Measurements from ENCODE around the gene ZBTB4. TPM values are rescaled to one million over a fixed set of nuclear protein-coding genes. Genes with fewer than 3 reads are reported as not detected.

ZBTB4 gene
- total and polyA plus RNA-seq, 9 of the 15 experiments (the other 6 are each of a cell fraction or from before 2014, with no cell fraction given) = 0.92 to 6.9 (median 3.3) TPM

- Histone ChIP-seq H3K36me3 (ENCODE audit: control insufficient read depth, insufficient read depth, low read length) (peaks cover 35% of the 10 kb centered on the region; the same call in 1 of the 3 replicates), H3K9ac (ENCODE audit: insufficient read depth in 1 of 2, low read depth in 2 of 2, low read length in 2 of 2) (peak overlapping the region in 1 of 2 experiments; percentile 64; a peak in 2 of 4 replicates), H4K20me1 (replicated peaks; ENCODE audit: control insufficient read depth, insufficient read depth, low read length) (no peaks in the 10 kb centered on the region), H3K27me3 (ENCODE audit: control insufficient read depth in 2 of 2, insufficient read depth in 2 of 2, low read length in 2 of 2) (no peaks in the 10 kb centered on the region), H3K9me3 (replicated peaks; ENCODE audit: control insufficient read depth, insufficient read depth, low read depth, low read length) (no peaks in the 10 kb centered on the region), H3K9me1 (ENCODE audit: control insufficient read depth, insufficient read depth, low read length) (no peaks in the 10 kb centered on the region), H2AFZ (ENCODE audit: low read depth, low read length) (no peak overlapping the region), H3K27ac (ENCODE audit: extremely low read depth, low read depth, low read length) (peak overlapping the region; percentile 70), H3K79me2 (ENCODE audit: control insufficient read depth, insufficient read depth, low read length) (peaks cover 19% of the 10 kb centered on the region), H3K4me3 (no peak overlapping the region), H3K4me2 (ENCODE audit: insufficient read depth, low read length) (no peak overlapping the region), H3K4me1 (replicated peaks in 1 of 2; ENCODE audit: control insufficient read depth in 2 of 2, insufficient read depth in 2 of 2, low read length in 2 of 2) (peaks cover 8 to 29% of the 10 kb centered on the region in 2 experiments)
- in situ Hi-C loops (cut with MboI) = no loop called here
- ATAC-seq = peak; percentile 74
- ChIA-PET CTCF (ENCODE audit: low intra/inter-chr PET ratio) (no interaction called here), POLR2A (interaction anchor here (0.5 to 2.0 kb wide), 8 partner anchors 10 to 394 kb away, joined by 3 to 6 read pairs (median 4); partner anchors contain the start of gene SLC35G6)
- BruUV-seq (replicated peaks) = no TSS peak
- FAIRE-seq = peak; percentile 97
- DNase-seq (ENCODE audit: extremely low read depth in 1 of 4, low spot score in 3 of 4) = peak in 3 of 4 experiments; percentile 27 to 87 (median 41)
- 0% methylated on average over 1 of the region's 16 CpGs for WGBS (ENCODE audit: insufficient coverage, low coverage, missing lambda C conversion rate)
- intact Hi-C loops (cut with micrococcal nuclease) = no loop called here
- TF ChIP-seq PTTG1 (tag; IDR thresholded peaks at IDR 0.05; ENCODE audit: low read depth) (no peak), CTBP1 (IDR thresholded peaks at IDR 0.05; ENCODE audit: borderline replicate concordance) (peak; percentile 73), ZNF212 (CRISPR knock-in tag; IDR thresholded peaks at IDR 0.05) (no peak), ARID2 (IDR thresholded peaks at IDR 0.05) (no peak), ZNF695 (CRISPR knock-in tag; IDR thresholded peaks at IDR 0.05) (no peak), CBX2 (IDR thresholded peaks at IDR 0.05; ENCODE audit: insufficient read depth, low read length, poor library complexity, severe bottlenecking) (no peak), FOXA3 (CRISPR knock-in tag; conservative IDR thresholded peaks at IDR 0.05 in 1 of 2, IDR thresholded peaks at IDR 0.05 in 1 of 2) (no peak), ZNF174 (CRISPR knock-in tag; IDR thresholded peaks at IDR 0.05) (no peak), DPF2 (IDR thresholded peaks at IDR 0.05) (no peak), ZNF644 (tag; IDR thresholded peaks at IDR 0.05; ENCODE audit: low read depth) (no peak), NR3C1 (CRISPR knock-in tag; IDR thresholded peaks at IDR 0.05) (no peak), TFE3 (CRISPR knock-in tag; IDR thresholded peaks at IDR 0.05) (no peak), ATF1 (CRISPR knock-in tag; IDR thresholded peaks at IDR 0.05) (no peak), ATF1 (tag; IDR thresholded peaks at IDR 0.05) (0 out of 2 replicates have a peak, but pooled peaks have one; percentile 20), ZNF778 (CRISPR knock-in tag; IDR thresholded peaks at IDR 0.05) (no peak), ASH1L (IDR thresholded peaks at IDR 0.05; ENCODE audit: borderline replicate concordance, low read depth, partially characterized antibody) (no peak), ERF (CRISPR knock-in tag; IDR thresholded peaks at IDR 0.05) (no peak), RB1 (IDR thresholded peaks at IDR 0.05; ENCODE audit: low read depth) (no peak), ZNF431 (CRISPR knock-in tag; IDR thresholded peaks at IDR 0.05) (no peak), POLR2AphosphoS2 (IDR thresholded peaks at IDR 0.05; ENCODE audit: low read length) (no peak), FOXO4 (CRISPR knock-in tag; IDR thresholded peaks at IDR 0.05) (no peak), HDAC2 (IDR thresholded peaks at IDR 0.05) (0 out of 2 replicates have a peak, but pooled peaks have one; percentile 29), GATA2 (CRISPR knock-in tag; IDR thresholded peaks at IDR 0.05) (no peak)
Observed at GRCh38 chr17:7466639-7467341, 12.6 kb downstream of the ZBTB4 start.
